H1 (cell line): Measurements from ENCODE around the gene NTMT1. TPM values are rescaled to one million over a fixed set of nuclear protein-coding genes. Genes with fewer than 3 reads are reported as not detected.

Experiments
- KDM1A ChIP-seq: fragments of 200-600, 300-600 bp; sonication (generic); IDR thresholded peaks from 2 replicates; pipeline ENCODE4 v1.7.1; 2016; ENCODE audit warnings: mild to moderate bottlenecking, low read length, borderline replicate concordance
- MAX ChIP-seq: IDR thresholded peaks from 2 replicates; pipeline ENCODE4 v1.6.1; 2012; ENCODE audit warnings: inconsistent platforms
- POLR2A ChIP-seq, 2 experiments: IDR thresholded peaks; 1 replicate in 1 of 2; 2 replicates in 1 of 2; pipeline ENCODE4 v1.6.1; 2011; ENCODE audit warnings: low read depth in 2 of 2, low read length in 2 of 2, mild to moderate bottlenecking in 2 of 2; ENCODE audit errors: control extremely low read depth in 1 of 2
- SP2 ChIP-seq: IDR thresholded peaks from 2 replicates; pipeline ENCODE4 v1.6.1; 2012; ENCODE audit warnings: mild to moderate bottlenecking, low read length, inconsistent platforms
- SP4 ChIP-seq: IDR thresholded peaks from 2 replicates; pipeline ENCODE4 v1.6.1; 2012; ENCODE audit warnings: low read length, inconsistent platforms
- TAF7 ChIP-seq: optimal IDR thresholded peaks from 2 replicates; pipeline ENCODE3; 2011; ENCODE audit warnings: low read depth, mild to moderate bottlenecking, inconsistent platforms, low read length, moderate library complexity, borderline replicate concordance
- ZNF274 ChIP-seq: IDR thresholded peaks from 2 replicates; pipeline ENCODE4 v1.7.0; 2012; ENCODE audit warnings: low read length, borderline replicate concordance; ENCODE audit errors: extremely low read depth
- polyA plus RNA-seq, 7 experiments: library from polyadenylated mRNA; depleted of rRNA in 3 of 7; stranded (reverse) in 5 of 7; unstranded in 2 of 7; fragments of >200 nt in 5 of 7; fragments of 200-250 nt in 2 of 7; gene quantifications; 1 replicate in 5 of 7; 2 replicates in 1 of 7; 4 replicates in 1 of 7; pipeline versions ENCODE4 v1.2.1 to v1.2.3, GENCODE V29; 2011 to 2013; ENCODE audit warnings: missing spikeins in 2 of 7, mixed read lengths in 2 of 7
- total RNA-seq: library from RNA; stranded (reverse); fragmentation: NEBNext Ultra II Directional; extraction: Animal tissue kit (Norgen Biotek cat#: 25700); gene quantifications from 2 replicates; pipeline ENCODE4 v1.2.1, GENCODE V29; 2021

The NTMT1 gene
- total and polyA plus RNA-seq, 2 of the 8 experiments (the other 6 are each of a cell fraction or from before 2014, with no cell fraction given), result 66.8 to 70.2 TPM

- TF ChIP-seq ZNF274, result no peak
- TF ChIP-seq SP2, result no peak
- no peak for TF ChIP-seq TAF7
- TF ChIP-seq MAX, result no peak
- no peak for TF ChIP-seq KDM1A
- no peak for TF ChIP-seq SP4
- TF ChIP-seq POLR2A (IDR thresholded peaks at IDR 0.05; ENCODE audit: control extremely low read depth in 1 of 2, low read depth in 2 of 2, low read length in 2 of 2), result no peak
Measured at GRCh38 chr9:129678844-129679243, 52.9 kb downstream of the NTMT1 start (continued).
